LNCAP (cell line): ENCODE measurements around the gene SGCA.

Experiments
- CTCF ChIP-seq: fragments of 450-650 bp; IDR thresholded peaks from 2 replicates; pipeline ENCODE4 v1.5.1; 2017; ENCODE audit warnings: mild to moderate bottlenecking

The SGCA gene

GRCh38 chr17:50189550-50190292, 23.9 kb downstream of the SGCA start:
- TF ChIP-seq CTCF = no peak

- TF ChIP-seq CTCF = no peak
Measured at GRCh38 chr17:50190293-50190602, 24.4 kb downstream of the SGCA start.

GRCh38 chr17:50190603-50191358, 25.0 kb downstream of the SGCA start:
- TF ChIP-seq CTCF = no peak

GRCh38 chr17:50191359-50192143, 25.7 kb downstream of the SGCA start:
- TF ChIP-seq CTCF = no peak

- no peak for TF ChIP-seq CTCF
Measured at GRCh38 chr17:50192144-50192617, 26.4 kb downstream of the SGCA start.

GRCh38 chr17:50192618-50193291, 26.9 kb downstream of the SGCA start:
- no peak for TF ChIP-seq CTCF
